SU-DHL-6 (cell line): ENCODE results near the gene SNTG2.
"Not testable (repeated sequence)": the region's sequence is repeated elsewhere in the genome, so short reads cannot be mapped to it uniquely, and the experiment has no call there.

ENCODE experiments used
- H2AFZ ChIP-seq: fragments of 200-600 bp; sonication (generic); 2 replicates; pipeline ENCODE4 v1.6.1; 2014; ENCODE audit warnings: low read depth, mild to moderate bottlenecking, moderate library complexity, mixed read lengths, antibody characterized with exemption, low read length; ENCODE audit not compliant: severe bottlenecking
- H3F3A ChIP-seq: fragments of 200-600 bp; shearing (Covaris generic); 2 replicates; pipeline ENCODE4 v1.6.0; 2016; ENCODE audit warnings: antibody characterized with exemption, mild to moderate bottlenecking; ENCODE audit not compliant: insufficient read depth
- H3K27ac ChIP-seq: fragments of 200-600 bp; sonication (generic); 2 replicates; pipeline ENCODE4 v1.5.1; 2016; ENCODE audit warnings: low read depth, mild to moderate bottlenecking, low read length, moderate library complexity, mixed read lengths
- H3K27me3 ChIP-seq: fragments of 200-600 bp; sonication (generic), shearing (Covaris generic); 2 replicates; pipeline ENCODE4 v1.6.0; 2014; ENCODE audit warnings: mild to moderate bottlenecking, low read length
- H3K36me3 ChIP-seq: fragments of 200-600 bp; sonication (generic); 2 replicates; pipeline ENCODE4 v1.6.1; 2014; ENCODE audit warnings: mild to moderate bottlenecking, low read length, mixed read lengths
- H3K4me2 ChIP-seq: fragments of 300-600, 200-600 bp; shearing (Covaris generic), sonication (generic); 2 replicates; pipeline ENCODE4 v1.6.0; 2014; ENCODE audit warnings: low read length, low read depth, mild to moderate bottlenecking; ENCODE audit not compliant: poor library complexity, severe bottlenecking
- H3K4me3 ChIP-seq: fragments of 200-600 bp; sonication (generic); 2 replicates; pipeline ENCODE4 v1.5.1; 2014; ENCODE audit warnings: antibody characterized with exemption, low read length, mild to moderate bottlenecking, mixed read lengths; ENCODE audit not compliant: insufficient read depth, poor library complexity, severe bottlenecking
- H3K79me2 ChIP-seq: fragments of 200-600 bp; sonication (generic); 2 replicates; pipeline ENCODE4 v1.6.1; 2014; ENCODE audit warnings: mild to moderate bottlenecking, low read length, moderate library complexity; ENCODE audit not compliant: insufficient read depth
- H3K9ac ChIP-seq: fragments of 200-600 bp; sonication (generic); 2 replicates; pipeline ENCODE4 v1.7.0; 2014; ENCODE audit warnings: mild to moderate bottlenecking, low read length
- H3K9me2 ChIP-seq: fragments of 200-600 bp; sonication (generic); replicated peaks from 2 replicates; pipeline ENCODE4 v1.6.1; 2014; ENCODE audit warnings: low read length; ENCODE audit not compliant: insufficient read depth
- H3K9me3 ChIP-seq: fragments of 200-600 bp; sonication (generic); 2 replicates; pipeline ENCODE4 v1.6.1; 2014; ENCODE audit warnings: low read length, mixed read lengths; ENCODE audit not compliant: insufficient read depth
- H4K20me1 ChIP-seq: fragments of 200-600 bp; sonication (generic); 2 replicates; pipeline ENCODE4 v1.6.1; 2014; ENCODE audit warnings: low read depth, mild to moderate bottlenecking, antibody characterized with exemption, low read length, moderate library complexity, mixed read lengths
- EZH2phosphoT487 ChIP-seq: fragments of 200-600 bp; sonication (generic), shearing (Covaris generic); conservative IDR thresholded peaks from 2 replicates; pipeline ENCODE4 v1.6.1; 2018; ENCODE audit warnings: mild to moderate bottlenecking, antibody characterized with exemption, low read length, moderate library complexity, mixed read lengths
- TF ChIP-seq, protein P1 (sequence below): fragments of 200-600 bp; sonication (generic); IDR thresholded peaks from one replicate; pipeline ENCODE4 v1.5.1; 2017; ENCODE audit warnings: antibody characterized with exemption, mild to moderate bottlenecking, low read length, moderate library complexity; ENCODE audit not compliant: insufficient read depth, poor library complexity, severe bottlenecking

The SNTG2 gene

DNA sequence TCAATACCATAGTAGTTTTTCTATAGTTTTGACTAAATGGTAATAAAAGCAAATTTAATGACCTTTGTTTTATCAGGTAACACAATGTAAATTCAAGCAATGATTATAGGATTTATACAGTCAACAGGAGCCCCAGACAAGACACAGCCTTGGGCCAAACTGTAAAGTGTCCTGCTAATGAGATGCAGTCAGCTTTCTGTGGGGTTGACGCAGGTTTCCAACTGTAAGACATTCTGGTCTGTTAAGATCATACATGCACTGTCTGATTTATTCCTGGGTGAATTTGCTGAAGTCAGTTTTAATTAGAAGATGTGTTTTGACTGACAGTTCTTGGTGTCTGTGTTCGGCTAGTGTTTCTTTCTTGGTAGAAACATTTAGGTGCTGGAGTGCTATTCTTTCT lies 180.3 kb downstream of the SNTG2 start:
- Histone ChIP-seq H2AFZ (no peak overlapping the region), H3K4me2 (no peak overlapping the region), H3K36me3 (no peaks in the 10 kb centered on the region), H4K20me1 (no peaks in the 10 kb centered on the region), H3K79me2 (no peaks in the 10 kb centered on the region), H3K9me2 (no peaks in the 10 kb centered on the region), H3K4me3 (no peak overlapping the region), H3K27me3 (no peaks in the 10 kb centered on the region), H3K27ac (no peak overlapping the region), H3K9me3 (no peaks in the 10 kb centered on the region), H3F3A (no peaks in the 10 kb centered on the region), H3K9ac (no peak overlapping the region)
- TF ChIP-seq EZH2phosphoT487, result no peak
- TF ChIP-seq, protein P1, sequence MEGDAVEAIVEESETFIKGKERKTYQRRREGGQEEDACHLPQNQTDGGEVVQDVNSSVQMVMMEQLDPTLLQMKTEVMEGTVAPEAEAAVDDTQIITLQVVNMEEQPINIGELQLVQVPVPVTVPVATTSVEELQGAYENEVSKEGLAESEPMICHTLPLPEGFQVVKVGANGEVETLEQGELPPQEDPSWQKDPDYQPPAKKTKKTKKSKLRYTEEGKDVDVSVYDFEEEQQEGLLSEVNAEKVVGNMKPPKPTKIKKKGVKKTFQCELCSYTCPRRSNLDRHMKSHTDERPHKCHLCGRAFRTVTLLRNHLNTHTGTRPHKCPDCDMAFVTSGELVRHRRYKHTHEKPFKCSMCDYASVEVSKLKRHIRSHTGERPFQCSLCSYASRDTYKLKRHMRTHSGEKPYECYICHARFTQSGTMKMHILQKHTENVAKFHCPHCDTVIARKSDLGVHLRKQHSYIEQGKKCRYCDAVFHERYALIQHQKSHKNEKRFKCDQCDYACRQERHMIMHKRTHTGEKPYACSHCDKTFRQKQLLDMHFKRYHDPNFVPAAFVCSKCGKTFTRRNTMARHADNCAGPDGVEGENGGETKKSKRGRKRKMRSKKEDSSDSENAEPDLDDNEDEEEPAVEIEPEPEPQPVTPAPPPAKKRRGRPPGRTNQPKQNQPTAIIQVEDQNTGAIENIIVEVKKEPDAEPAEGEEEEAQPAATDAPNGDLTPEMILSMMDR, result no peak

- H4K20me1 ChIP-seq, result no peaks in the 10 kb centered on the region
- no peaks in the 10 kb centered on the region for H3F3A ChIP-seq
- no peak overlapping the region for H3K27ac ChIP-seq
- no peak overlapping the region for H3K9ac ChIP-seq
- H3K79me2 ChIP-seq, result no peaks in the 10 kb centered on the region
- H2AFZ ChIP-seq, result no peak overlapping the region
- H3K9me2 ChIP-seq, result no peaks in the 10 kb centered on the region
- TF ChIP-seq, protein P1, result no peak
- TF ChIP-seq EZH2phosphoT487, result no peak
- H3K4me2 ChIP-seq, result no peak overlapping the region
- no peaks in the 10 kb centered on the region for H3K36me3 ChIP-seq
- H3K9me3 ChIP-seq, result no peaks in the 10 kb centered on the region
- no peaks in the 10 kb centered on the region for H3K27me3 ChIP-seq
- no peak overlapping the region for H3K4me3 ChIP-seq
Measured at GRCh38 chr2:1132328-1132969, 181.8 kb downstream of the SNTG2 start.

DNA sequence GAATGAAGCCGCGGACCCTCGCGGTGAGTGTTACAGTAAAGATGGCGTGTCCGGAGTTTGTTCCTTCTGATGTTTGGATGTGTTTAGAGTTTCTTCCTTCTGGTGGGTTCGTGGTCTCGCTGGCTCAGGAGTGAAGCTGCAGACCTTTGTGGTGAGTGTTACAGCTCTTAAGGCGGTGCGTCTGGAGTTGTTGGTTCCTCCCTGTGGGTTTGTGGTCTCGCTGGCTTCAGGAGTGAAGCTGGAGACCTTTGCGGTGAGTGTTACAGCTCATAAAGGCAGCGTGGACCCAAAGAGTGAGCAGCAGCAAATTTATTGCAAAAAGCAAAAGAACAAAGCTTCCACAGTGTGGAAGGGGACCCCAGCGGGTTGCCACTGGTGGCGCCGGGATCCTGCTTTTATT lies 183.2 kb downstream of the SNTG2 start:
- not testable (repeated sequence) for H3K36me3 ChIP-seq, H3K9me2 ChIP-seq, H3K27me3 ChIP-seq, H3F3A ChIP-seq, H3K9me3 ChIP-seq, H3K4me3 ChIP-seq, H2AFZ ChIP-seq, H4K20me1 ChIP-seq, H3K79me2 ChIP-seq, H3K27ac ChIP-seq, H3K9ac ChIP-seq, H3K4me2 ChIP-seq

- no peak overlapping the region for H3K4me2 ChIP-seq
- H3K27ac ChIP-seq, result no peak overlapping the region
- H3K27me3 ChIP-seq, result no peaks in the 10 kb centered on the region
- H3K79me2 ChIP-seq, result no peaks in the 10 kb centered on the region
- H2AFZ ChIP-seq, result no peak overlapping the region
- no peaks in the 10 kb centered on the region for H4K20me1 ChIP-seq
- H3K9me2 ChIP-seq, result no peaks in the 10 kb centered on the region
- H3K9me3 ChIP-seq, result no peaks in the 10 kb centered on the region
- no peak overlapping the region for H3K4me3 ChIP-seq
- H3K36me3 ChIP-seq, result no peaks in the 10 kb centered on the region
- H3K9ac ChIP-seq, result no peak overlapping the region
- TF ChIP-seq EZH2phosphoT487, result no peak
- TF ChIP-seq, protein P1, result no peak
- no peaks in the 10 kb centered on the region for H3F3A ChIP-seq
Measured at GRCh38 chr2:1134629-1135028, 184.0 kb downstream of the SNTG2 start.
